Naive thymus-derived CD4-positive, alpha-beta T cell (primary cell): ENCODE results near the gene NKD1. TPM values are rescaled to one million over a fixed set of nuclear protein-coding genes. Genes with fewer than 3 reads are reported as not detected.

Experiments used
- ATAC-seq: fragments of 150-1000 bp; cut with Tn5 transposase; 2 replicates; pipeline ENCODE4 v1.10.0; 2021; ENCODE audit warnings: mild to moderate bottlenecking, moderate library complexity
- CTCF ChIA-PET: fragments of 350-600 bp; sonication (Branson Sonifier 250); formaldehyde crosslinking; loops from one replicate; lab custom pipeline; 2021; ENCODE audit warnings: antibody characterized with exemption; lab: Charles Lee
- POLR2A ChIA-PET: fragments of 350-600 bp; sonication (Branson Sonifier 250); formaldehyde crosslinking; loops from one replicate; lab custom pipeline; 2021; ENCODE audit warnings: antibody characterized with exemption, inconsistent platforms; lab: Charles Lee
- DNase-seq, 9 donors: peaks; one replicate each; pipeline versions ENCODE4 v3.0.0 to v3.0.0-alpha.2; 2020 to 2022; ENCODE audit warnings: mixed read lengths in 1 of 9
- H3K27ac ChIP-seq: one replicate; pipeline ENCODE4 v1.7.0; 2013; ENCODE audit warnings: mild to moderate bottlenecking, low read depth, low read length, moderate library complexity
- H3K27me3 ChIP-seq, 2 donors: one replicate each; pipeline ENCODE4 v1.7.0; 2013; ENCODE audit warnings: low read length in 2 of 2, mild to moderate bottlenecking in 2 of 2, moderate library complexity in 2 of 2; ENCODE audit not compliant: control insufficient read depth in 2 of 2, insufficient read depth in 2 of 2
- H3K36me3 ChIP-seq, 3 experiments: 1 replicate in 2 of 3; 2 replicates in 1 of 3; pipeline ENCODE4 v1.7.0; 2013; ENCODE audit warnings: low read length in 3 of 3, mild to moderate bottlenecking in 3 of 3, moderate library complexity in 1 of 3; ENCODE audit not compliant: insufficient read depth in 3 of 3, control insufficient read depth in 2 of 3
- H3K4me1 ChIP-seq, 2 donors: one replicate each; pipeline ENCODE4 v1.7.0; 2013; ENCODE audit warnings: low read length in 2 of 2, mild to moderate bottlenecking in 2 of 2, moderate library complexity in 1 of 2; ENCODE audit not compliant: control insufficient read depth in 2 of 2, insufficient read depth in 2 of 2
- H3K4me3 ChIP-seq: 2 replicates; pipeline ENCODE4 v1.7.0; 2013; ENCODE audit warnings: mild to moderate bottlenecking, low read length
- H3K9me3 ChIP-seq, 3 experiments: 1 replicate in 2 of 3; 2 replicates in 1 of 3; pipeline ENCODE4 v1.7.0; 2013; ENCODE audit warnings: low read length in 3 of 3; ENCODE audit not compliant: control insufficient read depth in 2 of 3
- H3K27ac Mint-ChIP-seq, 9 donors: one replicate each; pipeline ENCODE4 v1.8.0; 2020 to 2022; ENCODE audit warnings: mixed read lengths in 9 of 9, mild to moderate bottlenecking in 8 of 9, moderate library complexity in 5 of 9, inconsistent platforms in 2 of 9
- H3K27me3 Mint-ChIP-seq, 5 donors: one replicate each; pipeline ENCODE4 v1.8.0; 2021 to 2022; ENCODE audit warnings: mixed read lengths in 5 of 5, mild to moderate bottlenecking in 1 of 5
- H3K36me3 Mint-ChIP-seq, 5 donors: one replicate each; pipeline ENCODE4 v1.8.0; 2020 to 2022; ENCODE audit warnings: mixed read lengths in 5 of 5, mild to moderate bottlenecking in 3 of 5, inconsistent platforms in 1 of 5
- H3K4me1 Mint-ChIP-seq, 7 donors: one replicate each; pipeline ENCODE4 v1.8.0; 2020 to 2022; ENCODE audit warnings: mixed read lengths in 7 of 7, mild to moderate bottlenecking in 3 of 7, inconsistent platforms in 1 of 7
- H3K4me3 Mint-ChIP-seq, 10 donors: one replicate each; pipeline ENCODE4 v1.8.0; 2020 to 2022; ENCODE audit warnings: mild to moderate bottlenecking in 10 of 10, mixed read lengths in 10 of 10, moderate library complexity in 6 of 10, inconsistent platforms in 2 of 10
- H3K9me3 Mint-ChIP-seq, 11 donors: one replicate each; pipeline ENCODE4 v1.8.0; 2020 to 2022; ENCODE audit warnings: mixed read lengths in 11 of 11, mild to moderate bottlenecking in 4 of 11, inconsistent platforms in 1 of 11, moderate library complexity in 1 of 11
- intact Hi-C, 2 donors: fragments of 100-400 bp; cut with micrococcal nuclease; formaldehyde crosslinking; loops; one replicate each; pipeline ENCODE4 v1.15.1; 2023
- polyA plus RNA-seq, 2 donors: library from polyadenylated mRNA; unstranded; fragments of 300-500 nt; fragmentation: Illumina TruSeq; gene quantifications; one replicate each; pipeline ENCODE4 v1.2.3, GENCODE V29; 2021
- total RNA-seq, 6 experiments: library from RNA in 5 of 6; stranded (reverse) in 5 of 6; gene quantifications; 1 replicate in 5 of 6; 2 replicates in 1 of 6; pipeline ENCODE4 v1.2.3 and lab custom pipeline; 2021 to 2026

NKD1 gene
- total and polyA plus RNA-seq, 7 experiments from 2014 or later: 0.36 to 7.9 (median 5.0) TPM

DNA sequence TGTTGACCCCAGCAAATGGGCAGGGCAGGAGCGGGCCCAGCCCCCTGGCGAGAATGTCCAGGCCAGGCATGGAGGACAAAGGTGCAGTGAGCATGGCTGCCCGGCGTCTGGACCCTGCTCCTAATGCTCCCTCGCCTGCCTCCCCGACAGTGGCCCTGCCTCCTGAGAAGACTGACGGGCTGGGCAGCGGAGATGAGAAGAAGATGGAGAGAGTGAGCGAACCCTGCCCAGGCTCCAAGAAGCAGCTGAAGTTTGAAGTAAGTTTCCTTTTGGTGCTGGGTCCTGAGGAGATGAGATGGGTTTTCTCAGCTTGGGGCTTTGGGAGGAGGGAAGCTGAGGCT is 73.2 kb downstream of the NKD1 start:
- Mint-ChIP-seq H3K4me3 (no peak overlapping the region), H3K27ac (no peak overlapping the region), H3K9me3 (no peaks in the 10 kb centered on the region), H3K4me1 (peaks cover 22 to 54% (median 47%) of the 10 kb centered on the region in 7 donors), H3K36me3 (peaks cover 0 to 14% (median 0%) of the 10 kb centered on the region in 5 donors), H3K27me3 (no peaks in the 10 kb centered on the region)
- CTCF ChIA-PET: no interaction called here
- Histone ChIP-seq H3K9me3 (no peaks in the 10 kb centered on the region), H3K4me3 (no peak overlapping the region), H3K27ac (no peak overlapping the region), H3K27me3 (no peaks in the 10 kb centered on the region), H3K36me3 (no peaks in the 10 kb centered on the region), H3K4me1 (peaks cover 0 to 43% of the 10 kb centered on the region in 2 donors)
- ATAC-seq (no peak), DNase-seq (no peak)
- intact Hi-C loops: no loop called here
- POLR2A ChIA-PET: no interaction called here

GRCh38 chr16:50622029-50622428 is 73.8 kb downstream of the NKD1 start:
- POLR2A ChIA-PET: no interaction called here
- Histone ChIP-seq H3K9me3 (no peaks in the 10 kb centered on the region), H3K4me1 (peaks cover 0 to 43% of the 10 kb centered on the region in 2 donors), H3K36me3 (no peaks in the 10 kb centered on the region), H3K27ac (no peak overlapping the region), H3K27me3 (no peaks in the 10 kb centered on the region), H3K4me3 (no peak overlapping the region)
- Mint-ChIP-seq H3K36me3 (peaks cover 0 to 14% (median 0%) of the 10 kb centered on the region in 5 donors), H3K4me1 (peaks cover 25 to 54% (median 47%) of the 10 kb centered on the region in 7 donors), H3K9me3 (no peaks in the 10 kb centered on the region), H3K27me3 (no peaks in the 10 kb centered on the region), H3K27ac (no peak overlapping the region), H3K4me3 (no peak overlapping the region)
- ATAC-seq (no peak), DNase-seq (no peak)
- CTCF ChIA-PET: no interaction called here
- intact Hi-C loops: no loop called here

- Mint-ChIP-seq H3K36me3 (peaks cover 0 to 9% (median 0%) of the 10 kb centered on the region in 5 donors), H3K4me3 (peak overlapping the region in 3 of 10 donors; percentile 30 to 51 (median 39)), H3K27ac (peak overlapping the region in 5 of 9 donors; percentile 15 to 68 (median 54)), H3K9me3 (no peaks in the 10 kb centered on the region), H3K27me3 (no peaks in the 10 kb centered on the region), H3K4me1 (peaks cover 28 to 55% (median 47%) of the 10 kb centered on the region in 7 donors)
- Histone ChIP-seq H3K27ac (no peak overlapping the region), H3K9me3 (no peaks in the 10 kb centered on the region), H3K27me3 (no peaks in the 10 kb centered on the region), H3K4me3 (no peak overlapping the region), H3K36me3 (no peaks in the 10 kb centered on the region), H3K4me1 (peaks cover 0 to 43% of the 10 kb centered on the region in 2 donors)
- ChIA-PET CTCF (interaction anchor here (0.7 kb wide), 1 partner anchor 250 kb away, joined by 3 read pairs; no protein-coding TSS in a partner anchor), POLR2A (interaction anchor here (0.5 to 1.7 kb wide), 3 partner anchors 9 to 266 kb away, joined by 3 to 4 read pairs (median 3); no protein-coding TSS in a partner anchor)
- intact Hi-C loops: no loop called here
- DNase-seq (no peak), ATAC-seq (no peak)
Observed at GRCh38 chr16:50622643-50623369, 74.6 kb downstream of the NKD1 start.

- no peak overlapping the region for H3K27ac ChIP-seq
- H3K4me1 ChIP-seq: peaks cover 0 to 45% of the 10 kb centered on the region in 2 donors
- H3K27me3 ChIP-seq: no peaks in the 10 kb centered on the region
- CTCF ChIA-PET: interaction anchor here (0.6 to 0.8 kb wide), 3 partner anchors 127 to 456 kb away, joined by 4 to 5 read pairs (median 4); no protein-coding TSS in a partner anchor
- no peaks in the 10 kb centered on the region for H3K9me3 ChIP-seq
- no peak overlapping the region for H3K4me3 ChIP-seq
- peak overlapping the region in 5 of 9 donors; percentile 22 to 76 (median 36) for H3K27ac Mint-ChIP-seq
- peaks cover 30 to 50% (median 45%) of the 10 kb centered on the region in 7 donors for H3K4me1 Mint-ChIP-seq
- POLR2A ChIA-PET: interaction anchor here (0.6 to 1.7 kb wide), 4 partner anchors 11 to 38 kb away, joined by 3 to 4 read pairs (median 4); no protein-coding TSS in a partner anchor
- H3K36me3 Mint-ChIP-seq: peaks cover 0 to 6% (median 0%) of the 10 kb centered on the region in 5 donors
- H3K36me3 ChIP-seq: no peaks in the 10 kb centered on the region
- DNase-seq (no peak), ATAC-seq (no peak)
- H3K4me3 Mint-ChIP-seq: peak overlapping the region in 4 of 10 donors; percentile 23 to 39 (median 28)
- intact Hi-C loops: no loop called here
- H3K9me3 Mint-ChIP-seq: no peaks in the 10 kb centered on the region
- H3K27me3 Mint-ChIP-seq: no peaks in the 10 kb centered on the region
Observed at GRCh38 chr16:50624449-50624970, 76.3 kb downstream of the NKD1 start.

DNA sequence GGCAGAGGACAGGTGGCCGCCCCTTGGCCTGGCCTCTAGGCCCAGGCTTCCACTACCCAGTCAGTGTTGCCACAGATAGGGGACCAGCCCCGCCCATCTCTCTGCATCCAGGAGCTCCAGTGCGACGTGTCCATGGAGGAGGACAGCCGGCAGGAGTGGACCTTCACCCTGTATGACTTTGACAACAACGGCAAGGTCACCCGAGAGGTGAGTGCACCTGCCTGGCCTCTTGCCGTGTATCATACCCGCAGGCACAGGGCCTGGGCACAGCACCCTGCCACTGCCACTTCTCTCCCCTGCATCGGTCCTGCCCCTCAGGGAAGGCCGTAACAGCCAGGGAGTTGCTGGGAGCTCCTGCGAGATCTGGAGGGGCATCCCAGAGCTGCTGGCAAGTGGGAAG is 77.2 kb downstream of the NKD1 start:
- H3K9me3 Mint-ChIP-seq: no peaks in the 10 kb centered on the region
- H3K9me3 ChIP-seq: no peaks in the 10 kb centered on the region
- no peak overlapping the region for H3K27ac Mint-ChIP-seq
- H3K4me1 Mint-ChIP-seq: peaks cover 30 to 50% (median 45%) of the 10 kb centered on the region in 7 donors
- peaks cover 0 to 5% (median 0%) of the 10 kb centered on the region in 3 experiments for H3K36me3 ChIP-seq
- POLR2A ChIA-PET: interaction anchor here (0.6 to 0.7 kb wide), 2 partner anchors 23 to 75 kb away, joined by 3 read pairs; no protein-coding TSS in a partner anchor
- H3K27me3 Mint-ChIP-seq: no peaks in the 10 kb centered on the region
- peaks cover 0 to 10% (median 0%) of the 10 kb centered on the region in 5 donors for H3K36me3 Mint-ChIP-seq
- H3K27me3 ChIP-seq: no peaks in the 10 kb centered on the region
- no peak overlapping the region for H3K27ac ChIP-seq
- CTCF ChIA-PET: interaction anchor here (1.6 kb wide), 1 partner anchor 40 kb away, joined by 4 read pairs; no protein-coding TSS in a partner anchor
- ATAC-seq (no peak), DNase-seq (no peak)
- H3K4me3 ChIP-seq: no peak overlapping the region
- H3K4me1 ChIP-seq: peaks cover 0 to 45% of the 10 kb centered on the region in 2 donors
- no peak overlapping the region for H3K4me3 Mint-ChIP-seq
- intact Hi-C loops: loop anchor here in 1 of 2 donors (5.0 kb wide), 1 partner anchor 358 kb away; the partner anchor contains the start of gene ADCY7

GRCh38 chr16:50626868-50627267 is 78.7 kb downstream of the NKD1 start:
- ChIA-PET CTCF (interaction anchor here (0.6 to 1.9 kb wide), 12 partner anchors 12 to 300 kb away, joined by 3 to 7 read pairs (median 4); partner anchors contain the start of genes BRD7 and NKD1), POLR2A (interaction anchor here (1.0 to 1.3 kb wide), 4 partner anchors 10 to 257 kb away, joined by 3 to 4 read pairs (median 3); no protein-coding TSS in a partner anchor)
- Mint-ChIP-seq H3K36me3 (peaks cover 0 to 17% (median 4%) of the 10 kb centered on the region in 5 donors), H3K27ac (peak overlapping the region; percentile 71 to 95 (median 88)), H3K27me3 (no peaks in the 10 kb centered on the region), H3K9me3 (no peaks in the 10 kb centered on the region), H3K4me1 (peaks cover 29 to 50% (median 45%) of the 10 kb centered on the region in 7 donors), H3K4me3 (peak overlapping the region; percentile 32 to 90 (median 84))
- intact Hi-C loops: loop anchor here in 1 of 2 donors (1.0 to 5.0 kb wide), 10 partner anchors 25 to 413 kb away; partner anchors contain the start of gene ADCY7
- peaks cover 0 to 18% (median 0%) of the 10 kb centered on the region in 3 experiments for H3K36me3 ChIP-seq
- peaks cover 0 to 45% of the 10 kb centered on the region in 2 donors for H3K4me1 ChIP-seq
- peak overlapping the region; percentile 29 for H3K4me3 ChIP-seq
- H3K27ac ChIP-seq: peak overlapping the region; percentile 43
- no peaks in the 10 kb centered on the region for H3K9me3 ChIP-seq
- ATAC-seq (peak; percentile 31), DNase-seq (peak in 6 of 9 donors; percentile 26 to 60 (median 36))
- H3K27me3 ChIP-seq: no peaks in the 10 kb centered on the region
